Adrenal gland (tissue), 5 donors: Measurements from ENCODE around the gene SPAG6.

Experiments
- CTCF ChIP-seq, 6 experiments: fragments of 450-650 bp in 4 of 6; fragments of 200-600 bp in 2 of 6; sonication (generic) in 1 of 6; IDR thresholded peaks; 1 replicate in 5 of 6; 2 replicates in 1 of 6; pipeline versions ENCODE4 v1.5.1 to v1.8.0; 2016 to 2021; ENCODE audit warnings: antibody characterized with exemption in 6 of 6, mild to moderate bottlenecking in 2 of 6, moderate library complexity in 1 of 6
- POLR2A ChIP-seq, 2 donors: fragments of 450-650 bp; IDR thresholded peaks; one replicate each; pipeline ENCODE4 v1.6.1; 2017; ENCODE audit warnings: antibody characterized with exemption in 2 of 2, mild to moderate bottlenecking in 2 of 2, moderate library complexity in 1 of 2
- donor health status: DM: no; HTN: no; CAD: no.

- TF ChIP-seq CTCF (IDR thresholded peaks at IDR 0.05): no peak
- TF ChIP-seq POLR2A (IDR thresholded peaks at IDR 0.05): no peak
These were observed 28.3 kb upstream of the SPAG6 start for GRCh38 chr10:22317076-22317370.
